Thoracic aorta (tissue), 2 donors: Measurements from ENCODE around the gene MADCAM1. TPM values are rescaled to one million over a fixed set of nuclear protein-coding genes. Genes with fewer than 3 reads are reported as not detected.

Experiments
- ATAC-seq: fragments of 150-250 bp; one replicate; pipeline ENCODE4 v1.8.0; 2017; ENCODE audit warnings: low read depth; ENCODE audit not compliant: insufficient number of reproducible peaks, low FRiP score
- DNase-seq: peaks from one replicate; pipeline ENCODE4 v3.0.0-alpha.2; 2020; ENCODE audit warnings: low spot score
- H3K27ac ChIP-seq, 2 donors: fragments of 200-600 bp; sonication (generic); 1 replicate in 1 of 2; 2 replicates in 1 of 2; pipeline ENCODE4 v1.5.1; 2016; ENCODE audit warnings: mild to moderate bottlenecking in 2 of 2, moderate library complexity in 2 of 2
- H3K27me3 ChIP-seq: fragments of 200-600 bp; sonication (generic); replicated peaks from 2 replicates; pipeline ENCODE4 v1.6.0; 2016; ENCODE audit warnings: mild to moderate bottlenecking; ENCODE audit not compliant: insufficient read depth
- H3K36me3 ChIP-seq: fragments of 200-600 bp; sonication (generic); one replicate; pipeline ENCODE4 v1.5.1; 2016
- H3K4me1 ChIP-seq, 2 donors: fragments of 200-600 bp; sonication (generic); 1 replicate in 1 of 2; 2 replicates in 1 of 2; pipeline versions ENCODE4 v1.5.1 to v1.6.0; 2016; ENCODE audit warnings: low read depth in 2 of 2, mild to moderate bottlenecking in 1 of 2; ENCODE audit not compliant: control insufficient read depth in 1 of 2
- H3K4me3 ChIP-seq: fragments of 200-600 bp; sonication (generic); 2 replicates; pipeline ENCODE4 v1.5.1; 2016; ENCODE audit warnings: mild to moderate bottlenecking
- H3K9me3 ChIP-seq: fragments of 200-600 bp; sonication (generic); 2 replicates; pipeline ENCODE4 v1.5.1; 2016
- CTCF ChIP-seq: fragments of 200-600 bp; sonication (generic); IDR thresholded peaks from one replicate; pipeline ENCODE4 v1.5.1; 2019; ENCODE audit warnings: antibody characterized with exemption
- total RNA-seq, 2 donors: library from RNA; depleted of rRNA; stranded (reverse); fragments of >200 nt; gene quantifications; one replicate each; pipeline versions ENCODE4 v1.1.0 to v1.2.3, GENCODE V29; 2016

The MADCAM1 gene
- total RNA-seq, 2 donors from 2014 or later: 0.92 TPM; not detected in 1

GRCh38 chr19:485077-485476, 11.2 kb upstream of the MADCAM1 start:
- TF ChIP-seq CTCF: no peak
- DNase-seq: no peak
- H3K9me3 ChIP-seq: no peaks in the 10 kb centered on the region
- H3K4me1 ChIP-seq: peaks cover 0 to 9% of the 10 kb centered on the region in 2 donors
- no peak overlapping the region for H3K27ac ChIP-seq
- no peaks in the 10 kb centered on the region for H3K27me3 ChIP-seq
- H3K4me3 ChIP-seq: no peak overlapping the region
- no peak for ATAC-seq
- no peaks in the 10 kb centered on the region for H3K36me3 ChIP-seq

- H3K4me3 ChIP-seq: no peak overlapping the region
Measured at GRCh38 chr19:485583-486236, 10.6 kb upstream of the MADCAM1 start.

GRCh38 chr19:488505-489417, 7.5 kb upstream of the MADCAM1 start:
- no peak for TF ChIP-seq CTCF
- H3K9me3 ChIP-seq: no peaks in the 10 kb centered on the region
- ATAC-seq (peak; percentile 86), DNase-seq (peak; percentile 73)
- H3K36me3 ChIP-seq: no peaks in the 10 kb centered on the region
- H3K4me1 ChIP-seq: peaks cover 0 to 8% of the 10 kb centered on the region in 2 donors
- H3K27me3 ChIP-seq: no peaks in the 10 kb centered on the region
- peak overlapping the region; percentile 69 to 92 for H3K27ac ChIP-seq
- peak overlapping the region; percentile 91 for H3K4me3 ChIP-seq

More at GRCh38 chr19:485583-486236, 10.6 kb upstream of the MADCAM1 start:
- no peak for TF ChIP-seq CTCF
- Histone ChIP-seq H3K4me1 (peaks cover 0 to 8% of the 10 kb centered on the region in 2 donors), H3K36me3 (no peaks in the 10 kb centered on the region), H3K27ac (no peak overlapping the region), H3K27me3 (no peaks in the 10 kb centered on the region), H3K9me3 (no peaks in the 10 kb centered on the region)
- DNase-seq (no peak), ATAC-seq (no peak)

- Histone ChIP-seq H3K27me3 (no peaks in the 10 kb centered on the region), H3K36me3 (no peaks in the 10 kb centered on the region), H3K4me1 (peaks cover 0 to 8% of the 10 kb centered on the region in 2 donors), H3K4me3 (peak overlapping the region; percentile 91), H3K27ac (peak overlapping the region; percentile 34 to 92), H3K9me3 (no peaks in the 10 kb centered on the region)
- ATAC-seq: peak; percentile 16
- no peak for TF ChIP-seq CTCF
- no peak for DNase-seq
Measured at GRCh38 chr19:489418-490196, 6.7 kb upstream of the MADCAM1 start.
